Sigmoid colon (tissue), 7 donors: Measurements from ENCODE around the gene DCDC2C. TPM values are rescaled to one million over a fixed set of nuclear protein-coding genes. Genes with fewer than 3 reads are reported as not detected.
A peak's percentile ranks its signal among the peaks of the same experiment; 100 is the strongest.

Experiments
- DNase-seq: peaks from one replicate; pipeline ENCODE4 v3.0.0-alpha.2; 2019
- H3K27ac ChIP-seq, 4 donors: fragments of 200-600 bp; sonication (generic); one replicate each; pipeline ENCODE4 v1.5.1; 2016 to 2019; ENCODE audit warnings: mild to moderate bottlenecking in 1 of 4
- H3K27me3 ChIP-seq, 3 donors: fragments of 200-600 bp; sonication (generic); one replicate each; pipeline ENCODE4 v1.5.1; 2019; ENCODE audit warnings: mild to moderate bottlenecking in 1 of 3
- H3K36me3 ChIP-seq, 4 donors: fragments of 200-600 bp; sonication (generic); one replicate each; pipeline ENCODE4 v1.5.1; 2016 to 2019
- H3K4me1 ChIP-seq, 4 donors: fragments of 200-600 bp; sonication (generic); one replicate each; pipeline ENCODE4 v1.5.1; 2017 to 2019
- H3K4me3 ChIP-seq, 4 donors: fragments of 200-600 bp; sonication (generic); one replicate each; pipeline ENCODE4 v1.5.1; 2017 to 2019; ENCODE audit warnings: mild to moderate bottlenecking in 2 of 4, moderate library complexity in 1 of 4
- H3K9me3 ChIP-seq, 4 donors: fragments of 200-600 bp in 3 of 4; sonication (generic) in 3 of 4; one replicate each; pipeline versions ENCODE4 v1.5.1 to v1.6.1; 2013 to 2019
- CTCF ChIP-seq, 4 experiments: fragments of 450-650 bp in 3 of 4; fragments of 200-600 bp in 1 of 4; IDR thresholded peaks; one replicate each; pipeline ENCODE4 v1.5.1; 2016 to 2019; ENCODE audit warnings: antibody characterized with exemption in 4 of 4, mild to moderate bottlenecking in 3 of 4, moderate library complexity in 2 of 4
- EP300 ChIP-seq, 4 donors: sonication (generic); formaldehyde crosslinking; IDR thresholded peaks; one replicate each; pipeline ENCODE4 v1.6.1; 2017; ENCODE audit warnings: antibody characterized with exemption in 4 of 4
- POLR2A ChIP-seq, 2 donors: fragments of 450-650 bp; IDR thresholded peaks; one replicate each; pipeline ENCODE4 v1.6.1; 2016; ENCODE audit warnings: antibody characterized with exemption in 2 of 2, mild to moderate bottlenecking in 2 of 2, moderate library complexity in 2 of 2
- POLR2AphosphoS5 ChIP-seq, 4 donors: sonication (generic); formaldehyde crosslinking; IDR thresholded peaks; one replicate each; pipeline ENCODE4 v1.6.1; 2017; ENCODE audit warnings: antibody characterized with exemption in 4 of 4
- WGBS, 2 donors: extraction: QIAGEN DNeasy Blood & Tissue Kit; methylation state at CpG; one replicate each; pipeline ENCODE4 v1.1.7; 2013; 5-methylcytosine and 5-hydroxymethylcytosine counted together
- intact Hi-C: fragments of 100-400 bp; cut with DNase I; formaldehyde crosslinking; loops from one replicate; pipeline ENCODE4 v1.15.1; 2023
- polyA plus RNA-seq, 3 donors: library from polyadenylated mRNA; stranded (reverse); fragments of 200-250 nt; gene quantifications; one replicate each; pipeline ENCODE4 v1.2.3, GENCODE V29; 2013
- total RNA-seq, 4 donors: library from RNA; depleted of rRNA; stranded (reverse); fragments of >200 nt; gene quantifications; one replicate each; pipeline ENCODE4 v1.1.0, GENCODE V29; 2016
- donor health status: healthy with polysubstance abuse.
- donor health status: Bipolar disorder and iron deficiency.
- donor health status: healthy.

DCDC2C gene
- total and polyA plus RNA-seq, 7 donors: 0.33 TPM; not detected in 6

GRCh38 chr2:3777966-3778365 lies 74.6 kb downstream of the DCDC2C start:
- no peaks in the 10 kb centered on the region for H3K4me1 ChIP-seq
- H3K9me3 ChIP-seq: no peaks in the 10 kb centered on the region
- WGBS, 2 donors: 59 to 85% methylated on average over 11 of the region's 11 CpGs
- no peak overlapping the region for H3K27ac ChIP-seq
- intact Hi-C loops: no loop called here
- no peak overlapping the region for H3K4me3 ChIP-seq
- no peaks in the 10 kb centered on the region for H3K36me3 ChIP-seq
- TF ChIP-seq POLR2AphosphoS5 (IDR thresholded peaks at IDR 0.05) (no peak), EP300 (IDR thresholded peaks at IDR 0.05) (no peak), CTCF (IDR thresholded peaks at IDR 0.05) (no peak), POLR2A (IDR thresholded peaks at IDR 0.05) (no peak)
- DNase-seq: no peak
- H3K27me3 ChIP-seq: peaks cover 0 to 5% (median 0%) of the 10 kb centered on the region in 3 donors

- intact Hi-C loops: no loop called here
- WGBS, 2 donors: 81 to 84% methylated on average over 24 of the region's 24 CpGs
Measured at GRCh38 chr2:3778851-3779495, 75.6 kb downstream of the DCDC2C start.

GRCh38 chr2:3779496-3780049 lies 76.2 kb downstream of the DCDC2C start:
- TF ChIP-seq CTCF (IDR thresholded peaks at IDR 0.05): no peak
- TF ChIP-seq POLR2AphosphoS5 (IDR thresholded peaks at IDR 0.05): no peak
- TF ChIP-seq POLR2A (IDR thresholded peaks at IDR 0.05): no peak
- no peak for TF ChIP-seq EP300 (IDR thresholded peaks at IDR 0.05)
- DNase-seq: no peak
- Histone ChIP-seq H3K36me3 (no peaks in the 10 kb centered on the region), H3K4me3 (no peak overlapping the region), H3K27me3 (no peaks in the 10 kb centered on the region), H3K4me1 (no peaks in the 10 kb centered on the region), H3K27ac (no peak overlapping the region), H3K9me3 (no peaks in the 10 kb centered on the region)
- 21 to 43% methylated on average over 10 of the region's 10 CpGs for WGBS, 2 donors
- intact Hi-C loops: loop anchor here (5.0 kb wide), 1 partner anchor 52 kb away; no protein-coding TSS in a partner anchor

More at GRCh38 chr2:3778851-3779495, 75.6 kb downstream of the DCDC2C start:
- Histone ChIP-seq H3K4me3 (no peak overlapping the region), H3K36me3 (no peaks in the 10 kb centered on the region), H3K4me1 (no peaks in the 10 kb centered on the region), H3K27me3 (peaks cover 0 to 5% (median 0%) of the 10 kb centered on the region in 3 donors), H3K27ac (no peak overlapping the region), H3K9me3 (no peaks in the 10 kb centered on the region)
- no peak for TF ChIP-seq POLR2A (IDR thresholded peaks at IDR 0.05)
- TF ChIP-seq EP300 (IDR thresholded peaks at IDR 0.05): no peak
- no peak for TF ChIP-seq CTCF (IDR thresholded peaks at IDR 0.05)
- TF ChIP-seq POLR2AphosphoS5 (IDR thresholded peaks at IDR 0.05): no peak
- DNase-seq: no peak

GRCh38 chr2:3780477-3781402 lies 77.4 kb downstream of the DCDC2C start:
- Histone ChIP-seq H3K4me1 (no peaks in the 10 kb centered on the region), H3K27ac (no peak overlapping the region), H3K27me3 (no peaks in the 10 kb centered on the region), H3K4me3 (peak overlapping the region in 1 of 4 donors; percentile 10), H3K9me3 (no peaks in the 10 kb centered on the region), H3K36me3 (no peaks in the 10 kb centered on the region)
- TF ChIP-seq CTCF (IDR thresholded peaks at IDR 0.05) (peak in 1 of 4 experiments; percentile 34), POLR2AphosphoS5 (IDR thresholded peaks at IDR 0.05) (no peak)
- WGBS, 2 donors: 38 to 58% methylated on average over 23 of the region's 23 CpGs
- no peak for DNase-seq
- intact Hi-C loops: loop anchor here (5.0 kb wide), 1 partner anchor 53 kb away; no protein-coding TSS in a partner anchor
